ENCODE data around the gene KCNT2. TPM values are rescaled to one million over a fixed set of nuclear protein-coding genes. Genes with fewer than 3 reads are reported as not detected.

KCNT2 gene
- total and polyA plus RNA-seq, 10 of the 15 experiments (the other 5 are each of a cell fraction or from before 2014, with no cell fraction given): not detected

DNA sequence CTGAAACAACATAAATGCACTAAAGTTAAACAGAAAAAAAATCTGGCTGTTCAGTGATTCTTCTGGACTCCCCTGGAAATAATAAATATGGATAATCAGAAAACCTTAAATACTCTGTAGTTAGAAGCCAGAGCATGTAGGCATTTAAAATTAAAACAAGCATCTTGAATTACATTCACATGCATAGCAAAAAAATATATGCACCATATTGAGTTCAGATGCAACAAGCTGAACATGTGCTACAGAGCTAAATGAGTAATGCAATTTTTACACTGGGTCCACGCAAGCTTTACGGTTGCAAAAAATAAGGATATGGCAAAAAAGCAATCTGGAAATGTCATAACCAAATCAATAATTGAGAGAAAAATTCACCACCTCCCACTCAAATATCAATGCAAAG, 11.5 kb upstream of the KCNT2 start:
- intact Hi-C loops (cut with micrococcal nuclease; ENCODE audit: unreplicated experiment): no loop called here
- RAD21 ChIA-PET (ENCODE audit: unreplicated experiment): no interaction called here

GRCh38 chr1:196611873-196612272, 3.6 kb upstream of the KCNT2 start:
- CTCF ChIA-PET: no interaction called here
- H3K27ac ChIP-seq (ENCODE audit: control insufficient read depth, insufficient read depth): no peak overlapping the region
- TF ChIP-seq MTA2 (IDR thresholded peaks at IDR 0.05; ENCODE audit: low read depth) (no peak), TAF1 (IDR thresholded peaks at IDR 0.05; ENCODE audit: borderline replicate concordance, low read depth, low read length) (no peak), TARDBP (IDR thresholded peaks at IDR 0.05; ENCODE audit: borderline replicate concordance) (no peak), PAX8 (IDR thresholded peaks at IDR 0.05) (no peak), IRF5 (IDR thresholded peaks at IDR 0.05; ENCODE audit: borderline replicate concordance) (no peak)
- H3K4me1 ChIP-seq (ENCODE audit: control insufficient read depth, insufficient read depth, low read length): no peaks in the 10 kb centered on the region
- POLR2A ChIA-PET: no interaction called here
- H3K27me3 ChIP-seq (replicated peaks in 1 of 2; ENCODE audit: control insufficient read depth in 2 of 2, insufficient read depth in 2 of 2, low read length in 1 of 2): peaks cover 0 to 18% of the 10 kb centered on the region in 2 experiments; a peak in 3 of 4 replicates
- BruUV-seq (replicated peaks): no TSS peak
- no peak overlapping the region for H3K9ac ChIP-seq (ENCODE audit: control insufficient read depth, insufficient read depth, low read length)
- in situ Hi-C loops (cut with MboI): no loop called here
- RAD21 ChIA-PET (ENCODE audit: unreplicated experiment): no interaction called here
- no peak overlapping the region for H3K4me2 ChIP-seq (ENCODE audit: control insufficient read depth, insufficient read depth)
- FAIRE-seq: no peak
- intact Hi-C loops (cut with micrococcal nuclease; ENCODE audit: unreplicated experiment): no loop called here
- no peak for ATAC-seq
- 2% methylated on average over 3 of the region's 3 CpGs for WGBS (ENCODE audit: insufficient coverage, insufficient replicate concordance, low lambda C conversion rate, missing lambda C conversion rate)
- no peak for DNase-seq (ENCODE audit: low read depth, low spot score)
- no peak overlapping the region for H3K4me3 ChIP-seq
- SMC1A ChIA-PET (ENCODE audit: uncharacterized antibody, unreplicated experiment): no interaction called here
- H2AFZ ChIP-seq (ENCODE audit: control insufficient read depth, low read depth, low read length): no peak overlapping the region
- no peaks in the 10 kb centered on the region for H3K9me3 ChIP-seq (replicated peaks; ENCODE audit: control insufficient read depth, insufficient read depth, low read length)
- H4K20me1 ChIP-seq (ENCODE audit: control insufficient read depth, insufficient read depth): no peaks in the 10 kb centered on the region
- H3K79me2 ChIP-seq (ENCODE audit: control insufficient read depth, insufficient read depth, low read length): no peaks in the 10 kb centered on the region
- no peaks in the 10 kb centered on the region for H3K36me3 ChIP-seq (ENCODE audit: control insufficient read depth in 2 of 2, insufficient read depth in 2 of 2, low read length in 1 of 2)

More for the DNA sequence above, 11.5 kb upstream of the KCNT2 start:
- TF ChIP-seq ZNF207 (IDR thresholded peaks at IDR 0.05; ENCODE audit: borderline replicate concordance) (no peak), PAX5 (IDR thresholded peaks at IDR 0.05; ENCODE audit: borderline replicate concordance, low read depth, low read length) (no peak)
- in situ Hi-C loops (cut with MboI): no loop called here
- no TSS peak for BruUV-seq (replicated peaks)
- no peak overlapping the region for H2AFZ ChIP-seq (ENCODE audit: control insufficient read depth, low read depth, low read length)
- H3K9ac ChIP-seq (ENCODE audit: control insufficient read depth, insufficient read depth, low read length): no peak overlapping the region
- FAIRE-seq (no peak), ATAC-seq (no peak), DNase-seq (ENCODE audit: low read depth, low spot score) (no peak)
- 93% methylated on average over 2 of the region's 2 CpGs for WGBS (ENCODE audit: insufficient coverage, insufficient replicate concordance, low lambda C conversion rate, missing lambda C conversion rate)
- H3K9me3 ChIP-seq (replicated peaks; ENCODE audit: control insufficient read depth, insufficient read depth, low read length): no peaks in the 10 kb centered on the region
- H4K20me1 ChIP-seq (ENCODE audit: control insufficient read depth, insufficient read depth): no peaks in the 10 kb centered on the region
- no peaks in the 10 kb centered on the region for H3K27me3 ChIP-seq (replicated peaks in 1 of 2; ENCODE audit: control insufficient read depth in 2 of 2, insufficient read depth in 2 of 2, low read length in 1 of 2)
- H3K4me2 ChIP-seq (ENCODE audit: control insufficient read depth, insufficient read depth): no peak overlapping the region
- SMC1A ChIA-PET (ENCODE audit: uncharacterized antibody, unreplicated experiment): no interaction called here
- H3K36me3 ChIP-seq (ENCODE audit: control insufficient read depth in 2 of 2, insufficient read depth in 2 of 2, low read length in 1 of 2): no peaks in the 10 kb centered on the region
- H3K27ac ChIP-seq (ENCODE audit: control insufficient read depth, insufficient read depth): no peak overlapping the region
- POLR2A ChIA-PET: no interaction called here
- H3K79me2 ChIP-seq (ENCODE audit: control insufficient read depth, insufficient read depth, low read length): no peaks in the 10 kb centered on the region
- no peaks in the 10 kb centered on the region for H3K4me1 ChIP-seq (ENCODE audit: control insufficient read depth, insufficient read depth, low read length)
- CTCF ChIA-PET: no interaction called here
- H3K4me3 ChIP-seq: no peak overlapping the region

All from GM12878 (cell line).